ENCODE measurements around the gene NOTUM.

NOTUM gene

GRCh38 chr17:81961087-81961511 lies at the start of gene NOTUM:
Gene NOTUM, minus strand, starts transcription at chr17:81961187. Its CDS starts 278 bp downstream, at chr17:81960909.
- no peak for DNase-seq (ENCODE audit: low read depth in 2 of 2)

GRCh38 chr17:82009413-82009812 lies 48.4 kb upstream of the NOTUM start:
- DNase-seq (ENCODE audit: low read depth in 2 of 2) = no peak

GRCh38 chr17:82008941-82009405 lies 48.0 kb upstream of the NOTUM start:
- DNase-seq (ENCODE audit: low read depth in 2 of 2) = no peak

- DNase-seq (ENCODE audit: low read depth in 2 of 2) = no peak
Measured at GRCh38 chr17:82008258-82008940, 47.4 kb upstream of the NOTUM start.

GRCh38 chr17:82007495-82008257 lies 46.7 kb upstream of the NOTUM start:
- DNase-seq (ENCODE audit: low read depth in 2 of 2) = no peak

DNA sequence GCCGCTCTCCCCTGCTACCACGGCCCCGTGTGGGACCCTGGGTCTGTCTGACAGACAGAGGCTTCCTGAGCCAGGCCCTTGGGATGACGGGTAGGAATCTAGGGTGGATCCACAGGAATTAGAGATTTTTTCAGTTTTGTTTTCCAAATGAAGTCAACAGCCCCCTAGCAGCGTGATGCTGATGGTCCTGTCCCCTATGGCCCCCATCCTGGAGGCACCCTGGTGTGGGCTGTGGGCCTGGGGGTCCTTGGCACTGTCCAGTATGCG lies 46.2 kb upstream of the NOTUM start:
- DNase-seq (ENCODE audit: low read depth in 2 of 2) = no peak

- DNase-seq (ENCODE audit: low read depth in 2 of 2) = no peak
Measured at GRCh38 chr17:82006468-82007227, 45.7 kb upstream of the NOTUM start.

DNA sequence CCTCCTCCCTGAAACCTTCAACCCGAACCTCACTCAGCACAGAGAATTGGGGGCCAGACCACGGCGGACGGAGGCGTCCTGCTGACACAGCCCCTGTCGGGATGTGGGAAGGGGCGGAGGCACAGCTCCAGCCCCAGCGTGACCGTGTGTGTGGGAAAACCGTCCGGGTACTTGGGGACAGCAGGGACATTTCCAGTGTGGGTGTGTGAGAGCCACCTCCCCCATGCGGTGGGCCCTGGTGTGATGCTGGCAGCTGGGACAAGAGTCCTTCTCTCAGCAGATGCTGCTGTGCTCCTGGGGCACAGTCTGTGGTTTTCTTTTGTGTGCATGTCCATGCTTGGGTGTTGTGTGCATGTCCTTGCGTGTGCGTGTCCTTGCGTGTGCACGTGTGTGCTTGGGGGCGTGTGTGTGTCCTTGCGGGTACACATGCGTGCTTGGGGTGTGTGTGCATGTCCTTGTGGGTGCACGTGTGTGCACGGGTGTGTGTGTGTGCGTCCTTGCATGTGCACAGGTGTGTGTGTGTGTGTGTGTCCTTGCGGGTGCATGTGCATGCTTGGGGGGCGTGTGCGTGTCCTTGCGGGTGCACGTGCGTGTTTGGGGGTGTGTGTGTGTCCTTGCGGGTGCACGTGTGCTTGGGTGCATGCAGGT lies 44.8 kb upstream of the NOTUM start:
- no peak for DNase-seq (ENCODE audit: low read depth in 2 of 2)

GRCh38 chr17:82004517-82005455 lies 43.8 kb upstream of the NOTUM start:
- no peak for DNase-seq (ENCODE audit: low read depth in 2 of 2)

DNA sequence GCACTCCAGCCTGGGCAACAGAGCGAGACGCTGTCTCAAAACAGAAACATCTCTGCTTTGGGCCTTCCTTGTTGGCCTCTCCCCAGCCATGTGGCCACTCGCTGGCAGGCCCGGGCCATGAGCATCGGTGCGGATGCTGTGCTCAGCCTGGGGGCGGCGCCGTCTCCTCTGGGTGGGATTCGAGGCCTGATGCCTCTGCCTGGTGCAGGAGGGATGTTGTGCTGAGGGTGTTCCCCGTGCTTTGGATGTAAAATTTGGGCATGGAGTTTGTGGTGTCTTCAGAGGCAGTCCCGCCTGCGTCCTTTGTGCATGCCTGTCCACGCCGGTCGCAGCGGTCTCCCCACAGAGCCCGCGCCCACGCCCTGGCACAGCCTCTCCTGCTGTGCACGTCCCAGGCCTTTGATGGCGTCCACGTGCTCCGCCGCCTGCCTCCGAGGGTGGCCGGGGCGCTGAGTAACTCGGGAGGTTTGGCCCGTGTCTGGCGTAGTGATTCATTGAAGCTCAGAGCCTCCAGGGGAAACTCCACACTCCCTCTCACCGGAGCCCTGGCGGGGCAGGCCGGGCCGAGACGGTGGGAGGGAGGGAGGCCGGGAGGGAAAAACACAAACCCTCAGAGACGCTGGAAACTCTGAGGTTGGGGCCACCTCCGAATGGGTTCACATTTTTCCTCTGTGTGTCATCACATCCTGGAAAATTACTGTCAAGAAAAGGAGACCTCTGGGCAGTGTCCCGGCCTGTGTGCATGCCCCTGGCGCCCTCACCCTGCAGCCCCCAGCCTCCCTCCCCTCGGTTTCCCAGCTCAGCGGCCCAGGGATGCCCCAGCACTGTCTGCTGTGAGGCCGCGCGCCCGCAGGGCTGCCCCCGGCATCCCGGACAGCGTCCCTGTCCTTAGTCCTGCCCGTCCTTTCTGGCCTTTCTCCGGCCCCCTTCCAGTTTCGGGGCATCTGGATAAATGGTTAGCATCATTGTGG lies 42.7 kb upstream of the NOTUM start:
- no peak for DNase-seq (ENCODE audit: low read depth in 2 of 2)

GRCh38 chr17:82001571-82002056 lies 40.6 kb upstream of the NOTUM start:
- DNase-seq (ENCODE audit: low read depth in 2 of 2) = no peak

DNA sequence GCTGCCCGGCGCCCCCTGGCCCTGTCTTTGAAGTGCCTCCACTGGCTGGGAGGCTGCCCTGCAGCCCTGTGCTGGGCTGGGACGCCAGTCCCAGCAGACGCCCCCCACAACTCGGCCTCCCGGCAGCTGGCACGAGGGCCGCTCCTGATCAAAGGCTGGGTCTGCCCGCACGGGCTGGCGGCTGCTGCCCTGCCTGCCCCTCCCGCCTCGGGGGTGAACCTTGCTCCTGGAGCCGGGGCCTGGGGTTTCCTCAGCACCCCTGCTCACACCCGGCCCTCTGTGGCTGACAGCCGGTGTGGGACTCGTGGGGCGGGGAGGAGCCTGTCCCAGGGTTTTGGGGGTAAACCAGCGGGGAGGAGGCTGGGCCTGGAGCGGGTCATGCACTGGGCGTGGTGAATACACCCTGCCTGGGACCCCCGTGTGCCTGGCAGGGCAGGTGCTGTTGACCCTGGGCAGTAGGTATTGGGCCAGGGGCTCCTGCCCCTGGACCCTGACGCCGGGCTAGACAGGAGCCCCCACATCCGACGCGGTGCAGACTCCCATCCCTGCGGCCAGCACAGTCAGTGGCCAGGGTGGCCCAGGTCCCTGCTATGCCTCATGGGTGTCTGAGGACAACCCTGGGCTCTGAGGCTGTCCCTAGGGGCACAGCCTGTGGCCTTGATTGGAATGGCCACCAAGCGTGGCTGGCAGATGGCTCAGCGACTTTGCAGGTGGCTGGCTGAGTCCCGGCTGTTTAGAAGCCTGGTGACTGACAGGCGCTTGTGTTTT lies 40.0 kb upstream of the NOTUM start:
- no peak for DNase-seq (ENCODE audit: low read depth in 2 of 2)

DNA sequence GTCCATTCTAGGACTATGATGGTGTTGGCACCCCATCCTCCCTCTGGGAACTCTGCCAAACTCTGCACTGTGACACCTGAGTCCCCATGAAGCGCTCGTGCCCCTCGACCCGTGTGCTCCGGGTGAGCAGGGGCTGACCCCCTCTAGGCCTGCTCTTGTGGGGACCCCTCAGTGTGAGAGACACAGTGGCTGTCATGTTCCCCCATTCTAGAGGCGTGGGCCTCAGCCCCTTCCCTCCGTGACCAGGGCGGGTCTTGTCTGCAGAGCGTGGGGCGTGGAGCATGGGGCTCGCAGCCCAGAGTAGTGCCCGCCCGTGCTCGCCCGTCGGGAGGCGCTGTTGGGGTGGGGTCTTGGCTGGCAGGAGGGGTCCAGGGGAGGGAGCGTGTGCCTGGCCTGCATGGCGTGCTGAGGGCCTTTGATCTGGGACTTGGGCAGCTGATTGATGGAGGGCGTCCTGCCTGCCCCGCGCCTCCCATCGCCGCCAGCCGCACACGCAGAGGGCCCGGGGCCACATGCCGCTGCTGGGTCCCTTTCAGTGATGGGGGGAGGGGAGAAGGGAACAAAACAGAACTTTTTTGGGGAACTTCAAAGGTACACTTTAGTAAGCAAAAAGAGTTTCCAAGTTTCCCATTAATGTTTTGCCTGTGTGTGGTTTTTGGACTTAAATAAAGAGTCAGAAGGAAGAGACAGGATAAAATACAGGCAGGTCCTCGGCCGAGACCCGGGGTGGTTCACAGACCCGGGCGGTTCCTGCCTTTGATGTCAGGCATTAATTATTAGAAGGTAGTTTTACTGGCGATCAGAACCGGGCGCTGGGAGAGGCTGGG lies 39.2 kb upstream of the NOTUM start:
- DNase-seq (ENCODE audit: low read depth in 2 of 2) = no peak

- DNase-seq (ENCODE audit: low read depth in 2 of 2) = no peak
Measured at GRCh38 chr17:81999587-81999975, 38.6 kb upstream of the NOTUM start.

DNA sequence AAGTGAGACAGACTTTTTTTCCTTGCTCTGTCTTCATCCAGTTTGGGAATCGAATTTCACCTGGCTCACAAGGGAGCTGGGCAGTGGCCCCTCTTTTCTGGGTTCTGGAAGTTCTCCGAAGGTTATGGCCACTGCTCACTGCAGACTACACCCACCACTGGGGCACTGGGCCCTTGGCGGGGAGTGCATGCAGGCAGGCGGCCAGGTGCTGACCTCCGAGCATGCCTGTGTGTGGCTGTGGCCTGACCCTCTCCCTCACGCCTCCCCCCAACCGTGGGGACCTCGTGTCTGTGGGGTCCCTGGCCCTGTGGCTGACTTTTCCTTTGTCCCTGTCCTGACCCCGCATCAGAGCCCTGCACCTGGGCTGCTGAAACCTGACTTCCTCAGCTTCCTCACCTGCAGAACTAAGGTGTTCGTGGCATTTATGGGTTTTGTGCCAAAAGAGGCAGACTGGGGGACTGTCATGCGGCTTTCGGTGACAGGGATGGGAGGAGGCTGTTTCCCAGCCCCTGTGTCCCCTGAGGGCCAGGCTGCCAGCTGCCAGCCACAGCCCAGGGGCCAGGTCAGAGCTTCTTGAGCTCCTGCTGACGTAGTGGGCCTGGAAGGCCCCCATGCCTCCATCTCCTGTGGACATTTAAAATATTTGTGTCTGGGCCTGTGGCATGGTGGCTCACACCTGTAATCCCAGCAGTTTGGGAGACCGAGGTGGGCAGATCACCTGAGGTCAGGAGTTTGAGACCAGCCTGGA lies 37.9 kb upstream of the NOTUM start:
- DNase-seq (ENCODE audit: low read depth in 2 of 2) = no peak

DNA sequence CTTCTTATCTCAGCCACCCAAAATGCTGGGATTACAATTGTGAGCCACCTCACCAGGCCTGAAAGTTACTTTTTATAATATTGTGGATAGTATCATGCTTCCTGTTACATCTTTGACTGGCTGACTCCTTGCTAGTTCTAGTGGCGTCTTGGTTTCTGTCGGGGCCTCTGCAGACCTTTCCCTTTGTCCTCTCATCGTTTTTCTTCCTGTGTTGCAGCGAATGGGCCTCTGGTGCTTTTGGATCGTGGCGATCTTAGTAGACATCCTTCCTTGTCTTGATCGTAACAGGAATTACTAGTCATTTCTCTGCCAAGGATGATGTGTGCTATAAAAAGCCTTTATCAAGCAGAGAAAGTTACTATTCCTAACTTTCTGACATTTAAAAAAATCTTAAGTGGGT lies 37.2 kb upstream of the NOTUM start:
- no peak for DNase-seq (ENCODE audit: low read depth in 2 of 2)

GRCh38 chr17:81996757-81997441 lies 35.9 kb upstream of the NOTUM start:
- no peak for DNase-seq (ENCODE audit: low read depth in 2 of 2)

Data from stimulated activated CD8-positive, alpha-beta memory T cell treated with anti-CD3 and anti-CD28 coated beads, Interleukin-2, amount 100 ng/mL, for 48 hours (primary cell).